Endodermal cell (in vitro differentiated cells): ENCODE data around the gene KRT2. TPM values are rescaled to one million over a fixed set of nuclear protein-coding genes. Genes with fewer than 3 reads are reported as not detected.

Experiments used
- DNase-seq: peaks from one replicate; pipeline ENCODE4 v3.0.0-alpha.2; 2017
- H3K27ac ChIP-seq: 2 replicates; pipeline ENCODE4 v1.5.1; 2013; ENCODE audit warnings: mild to moderate bottlenecking, low read depth, low read length, moderate library complexity
- H3K27me3 ChIP-seq: 2 replicates; pipeline ENCODE4 v1.6.1; 2013; ENCODE audit warnings: mild to moderate bottlenecking, low read length, moderate library complexity; ENCODE audit not compliant: insufficient read depth, control insufficient read depth, poor library complexity, severe bottlenecking
- H3K36me3 ChIP-seq: 2 replicates; pipeline ENCODE4 v1.7.0; 2013; ENCODE audit warnings: mild to moderate bottlenecking, low read length, moderate library complexity; ENCODE audit not compliant: control insufficient read depth, insufficient read depth
- H3K4me1 ChIP-seq: one replicate; pipeline ENCODE4 v1.7.0; 2013; ENCODE audit warnings: low read length; ENCODE audit not compliant: control insufficient read depth, insufficient read depth
- H3K4me3 ChIP-seq: 2 replicates; pipeline ENCODE4 v1.5.1; 2013; ENCODE audit warnings: mild to moderate bottlenecking, low read length, moderate library complexity
- H3K9ac ChIP-seq: 2 replicates; pipeline ENCODE4 v1.6.1; 2013; ENCODE audit warnings: mild to moderate bottlenecking, low read length, moderate library complexity; ENCODE audit not compliant: poor library complexity, severe bottlenecking; ENCODE audit errors: extremely low read depth
- H3K9me3 ChIP-seq: 2 replicates; pipeline ENCODE4 v1.6.1; 2013; ENCODE audit warnings: mild to moderate bottlenecking, low read length, moderate library complexity; ENCODE audit not compliant: control insufficient read depth
- H3K27ac Mint-ChIP-seq: 2 replicates; pipeline ENCODE4 v1.8.0; 2020; ENCODE audit warnings: mixed read lengths
- H3K27me3 Mint-ChIP-seq: 2 replicates; pipeline ENCODE4 v1.8.0; 2021; ENCODE audit warnings: mild to moderate bottlenecking, mixed read lengths; ENCODE audit not compliant: insufficient read depth
- H3K36me3 Mint-ChIP-seq: 2 replicates; pipeline ENCODE4 v1.8.0; 2020; ENCODE audit warnings: low read depth, mixed read lengths
- H3K4me1 Mint-ChIP-seq: 2 replicates; pipeline ENCODE4 v1.8.0; 2020; ENCODE audit warnings: mixed read lengths
- H3K4me3 Mint-ChIP-seq: 2 replicates; pipeline ENCODE4 v1.8.0; 2020; ENCODE audit warnings: mild to moderate bottlenecking, moderate library complexity, mixed read lengths
- H3K9me3 Mint-ChIP-seq: 2 replicates; pipeline ENCODE4 v1.8.0; 2020; ENCODE audit warnings: mild to moderate bottlenecking, mixed read lengths
- CTCF ChIP-seq: fragments of 200-600 bp; sonication (generic); conservative IDR thresholded peaks from 2 replicates; pipeline ENCODE4 v1.5.0; 2021; ENCODE audit warnings: antibody characterized with exemption, mild to moderate bottlenecking
- WGBS, 2 experiments: methylation state at CpG; one replicate each; pipeline versions ENCODE4 v1.1.5 to v1.1.7; 2013; ENCODE audit warnings: missing lambda C conversion rate in 2 of 2, mixed read lengths in 1 of 2; ENCODE audit not compliant: insufficient coverage in 1 of 2, insufficient read length in 1 of 2; 5-methylcytosine and 5-hydroxymethylcytosine counted together
- total RNA-seq, 2 donors: library from RNA; stranded (reverse); fragmentation: NEBNext Ultra II Directional in 1 of 2; extraction: Animal tissue kit (Norgen Biotek cat#: 25700) in 1 of 2; gene quantifications; 2 replicates in 1 of 2; 3 replicates in 1 of 2; pipeline ENCODE4 v1.2.1, GENCODE V29; 2021

The KRT2 gene
- total RNA-seq, 2 donors from 2014 or later: not detected

GRCh38 chr12:52676163-52676562 is 24.2 kb upstream of the KRT2 start:
- Mint-ChIP-seq H3K4me1 (no peaks in the 10 kb centered on the region), H3K9me3 (no peaks in the 10 kb centered on the region), H3K4me3 (no peak overlapping the region), H3K36me3 (no peaks in the 10 kb centered on the region), H3K27ac (no peak overlapping the region), H3K27me3 (peaks cover 41% of the 10 kb centered on the region)
- H3K4me1 ChIP-seq: no peaks in the 10 kb centered on the region
- no peak for TF ChIP-seq CTCF
- H3K9ac ChIP-seq: no peak overlapping the region
- peaks cover 76% of the 10 kb centered on the region for H3K27me3 ChIP-seq
- H3K9me3 ChIP-seq: no peaks in the 10 kb centered on the region
- no peaks in the 10 kb centered on the region for H3K36me3 ChIP-seq
- 82 to 87% methylated on average over 5 to 7 of the region's 7 CpGs for WGBS, 2 experiments
- DNase-seq: no peak
- H3K4me3 ChIP-seq: no peak overlapping the region
- H3K27ac ChIP-seq: no peak overlapping the region

DNA sequence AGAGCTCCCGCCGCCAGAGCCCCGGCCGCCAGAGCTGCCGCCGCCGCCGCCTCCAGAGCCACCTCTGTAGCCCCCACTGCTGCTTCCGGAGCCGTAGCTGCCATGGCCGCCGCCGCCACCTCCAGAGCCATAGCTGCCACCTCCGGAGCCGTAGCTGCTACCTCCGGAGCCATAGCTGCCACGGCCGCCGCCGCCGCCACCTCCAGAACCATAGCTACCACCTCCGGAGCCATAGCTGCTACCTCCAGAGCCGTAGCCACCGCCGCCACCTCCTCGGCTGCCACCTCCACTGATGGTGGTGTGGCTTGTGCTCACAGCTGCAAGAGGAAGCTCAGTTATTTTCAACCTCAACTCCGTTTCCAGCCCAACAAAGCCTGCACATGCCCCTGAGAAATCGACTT is 23.3 kb upstream of the KRT2 start:
- Mint-ChIP-seq H3K27ac (no peak overlapping the region), H3K27me3 (peaks cover 40% of the 10 kb centered on the region), H3K9me3 (no peaks in the 10 kb centered on the region), H3K36me3 (no peaks in the 10 kb centered on the region), H3K4me1 (no peaks in the 10 kb centered on the region), H3K4me3 (no peak overlapping the region)
- H3K4me3 ChIP-seq: no peak overlapping the region
- H3K9me3 ChIP-seq: no peaks in the 10 kb centered on the region
- TF ChIP-seq CTCF: no peak
- H3K27me3 ChIP-seq: peaks cover 81% of the 10 kb centered on the region
- H3K9ac ChIP-seq: no peak overlapping the region
- no peaks in the 10 kb centered on the region for H3K36me3 ChIP-seq
- no peak for DNase-seq
- WGBS, 2 experiments: 78 to 89% methylated on average over 5 to 28 of the region's 28 CpGs
- no peaks in the 10 kb centered on the region for H3K4me1 ChIP-seq
- no peak overlapping the region for H3K27ac ChIP-seq

DNA sequence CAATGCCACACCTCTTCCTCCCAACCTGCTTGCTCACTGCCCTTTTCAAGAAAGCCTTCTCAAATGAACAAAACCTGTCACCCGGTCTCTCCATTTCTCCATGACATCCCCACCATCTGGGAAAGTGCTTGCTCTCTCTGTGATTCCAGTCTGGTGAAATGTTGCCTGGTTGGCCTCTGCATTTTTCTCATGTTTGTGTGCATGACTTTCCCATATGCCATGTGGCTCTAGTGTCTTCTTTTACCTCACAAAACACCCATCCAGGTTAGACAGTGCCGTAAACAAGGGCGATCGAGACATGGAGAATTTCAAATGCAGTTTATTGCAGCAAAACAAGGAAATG is 22.4 kb upstream of the KRT2 start:
- Mint-ChIP-seq H3K9me3 (no peaks in the 10 kb centered on the region), H3K27ac (no peak overlapping the region), H3K36me3 (no peaks in the 10 kb centered on the region), H3K27me3 (peaks cover 39% of the 10 kb centered on the region), H3K4me3 (no peak overlapping the region), H3K4me1 (no peaks in the 10 kb centered on the region)
- Histone ChIP-seq H3K27me3 (peaks cover 75% of the 10 kb centered on the region), H3K9me3 (no peaks in the 10 kb centered on the region), H3K27ac (no peak overlapping the region), H3K36me3 (no peaks in the 10 kb centered on the region), H3K4me1 (no peaks in the 10 kb centered on the region), H3K9ac (no peak overlapping the region), H3K4me3 (no peak overlapping the region)
- DNase-seq: no peak
- WGBS, 2 experiments: 92 to 95% methylated on average over 2 to 4 of the region's 4 CpGs
- TF ChIP-seq CTCF: no peak
